Mammary epithelial cell (primary cell): ENCODE results near the gene PGLYRP3.

Experiments used
- EZH2 ChIP-seq: IDR thresholded peaks from 2 replicates; pipeline ENCODE4 v1.6.1; 2012; ENCODE audit warnings: low read length, inconsistent platforms, borderline replicate concordance
- TF ChIP-seq, protein P1 (sequence below), 2 donors: IDR thresholded peaks in 1 of 2; conservative IDR thresholded peaks in 1 of 2; 2 replicates each; pipeline ENCODE4 v1.5.1; 2011 to 2012; ENCODE audit warnings: inconsistent platforms in 2 of 2, low read length in 2 of 2, mild to moderate bottlenecking in 2 of 2, control low read depth in 1 of 2, low read depth in 1 of 2; ENCODE audit not compliant: insufficient read depth in 1 of 2; ENCODE audit errors: extremely low read depth in 1 of 2

GRCh38 chr1:153348511-153349362 lies 36.0 kb upstream of the PGLYRP3 start, which contains the start of gene PGLYRP4:
- TF ChIP-seq, protein P1, sequence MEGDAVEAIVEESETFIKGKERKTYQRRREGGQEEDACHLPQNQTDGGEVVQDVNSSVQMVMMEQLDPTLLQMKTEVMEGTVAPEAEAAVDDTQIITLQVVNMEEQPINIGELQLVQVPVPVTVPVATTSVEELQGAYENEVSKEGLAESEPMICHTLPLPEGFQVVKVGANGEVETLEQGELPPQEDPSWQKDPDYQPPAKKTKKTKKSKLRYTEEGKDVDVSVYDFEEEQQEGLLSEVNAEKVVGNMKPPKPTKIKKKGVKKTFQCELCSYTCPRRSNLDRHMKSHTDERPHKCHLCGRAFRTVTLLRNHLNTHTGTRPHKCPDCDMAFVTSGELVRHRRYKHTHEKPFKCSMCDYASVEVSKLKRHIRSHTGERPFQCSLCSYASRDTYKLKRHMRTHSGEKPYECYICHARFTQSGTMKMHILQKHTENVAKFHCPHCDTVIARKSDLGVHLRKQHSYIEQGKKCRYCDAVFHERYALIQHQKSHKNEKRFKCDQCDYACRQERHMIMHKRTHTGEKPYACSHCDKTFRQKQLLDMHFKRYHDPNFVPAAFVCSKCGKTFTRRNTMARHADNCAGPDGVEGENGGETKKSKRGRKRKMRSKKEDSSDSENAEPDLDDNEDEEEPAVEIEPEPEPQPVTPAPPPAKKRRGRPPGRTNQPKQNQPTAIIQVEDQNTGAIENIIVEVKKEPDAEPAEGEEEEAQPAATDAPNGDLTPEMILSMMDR (conservative IDR thresholded peaks at IDR 0.05 in 1 of 2, IDR thresholded peaks at IDR 0.05 in 1 of 2; ENCODE audit: extremely low read depth in 1 of 2, insufficient read depth in 1 of 2, low read depth in 1 of 2, low read length in 2 of 2): no peak
- TF ChIP-seq EZH2: no peak
